B cell (primary cell): ENCODE data around the gene DLGAP5. TPM values are rescaled to one million over a fixed set of nuclear protein-coding genes. Genes with fewer than 3 reads are reported as not detected.

Source experiments
- ATAC-seq: fragments of 200-7000 bp; cut with Tn5 transposase; one replicate; pipeline ENCODE4 v1.10.0; 2021; ENCODE audit warnings: low read depth, mild to moderate bottlenecking, moderate number of reproducible peaks, moderate library complexity
- CTCF ChIA-PET: fragments of 350-600 bp; sonication (Branson Sonifier 250); formaldehyde crosslinking; loops from one replicate; lab custom pipeline; 2021; ENCODE audit warnings: antibody characterized with exemption, inconsistent platforms; lab: Charles Lee
- POLR2A ChIA-PET: fragments of 350-600 bp; sonication (Branson Sonifier 250); formaldehyde crosslinking; loops from one replicate; lab custom pipeline; 2021; ENCODE audit warnings: antibody characterized with exemption; lab: Charles Lee
- DNase-seq: peaks from one replicate; pipeline ENCODE4 v3.0.0; 2013
- H2AFZ ChIP-seq: 2 replicates; pipeline ENCODE4 v1.6.1; 2012; ENCODE audit warnings: mild to moderate bottlenecking, low read depth, low read length; ENCODE audit not compliant: insufficient read depth, poor library complexity, severe bottlenecking
- H3K27ac ChIP-seq, 2 donors: 1 replicate in 1 of 2; 2 replicates in 1 of 2; pipeline ENCODE4 v1.5.1; 2012 to 2013; ENCODE audit warnings: low read length in 2 of 2, mild to moderate bottlenecking in 2 of 2, moderate library complexity in 1 of 2
- H3K27me3 ChIP-seq, 4 experiments: fragments of 200-600 bp in 1 of 4; sonication (generic) in 1 of 4; replicated peaks in 1 of 4; 1 replicate in 2 of 4; 2 replicates in 2 of 4; pipeline versions ENCODE4 v1.6.1 to v1.7.0; 2013 to 2016; ENCODE audit warnings: low read length in 3 of 4, mild to moderate bottlenecking in 2 of 4, mixed read lengths in 1 of 4, moderate library complexity in 1 of 4; ENCODE audit not compliant: insufficient read depth in 4 of 4, control insufficient read depth in 3 of 4; ENCODE audit errors: control extremely low read depth in 1 of 4
- H3K36me3 ChIP-seq, 2 experiments: replicated peaks in 1 of 2; 1 replicate in 1 of 2; 2 replicates in 1 of 2; pipeline versions ENCODE4 v1.6.1 to v1.7.1; 2013; ENCODE audit warnings: low read length in 1 of 2; ENCODE audit not compliant: insufficient read depth in 2 of 2, control insufficient read depth in 1 of 2; ENCODE audit errors: control extremely low read depth in 1 of 2, extremely low read depth in 1 of 2
- H3K4me1 ChIP-seq, 2 donors: fragments of 200-600 bp in 1 of 2; sonication (generic) in 1 of 2; 1 replicate in 1 of 2; 2 replicates in 1 of 2; pipeline versions ENCODE4 v1.5.1 to v1.6.1; 2013 to 2017; ENCODE audit warnings: low read length in 2 of 2; ENCODE audit not compliant: control insufficient read depth in 2 of 2, insufficient read depth in 2 of 2
- H3K4me2 ChIP-seq: replicated peaks from 2 replicates; pipeline ENCODE3; 2012; ENCODE audit warnings: mild to moderate bottlenecking, low read depth, low read length; ENCODE audit not compliant: poor library complexity, severe bottlenecking
- H3K4me3 ChIP-seq, 5 experiments: fragments of 200-600 bp in 1 of 5; sonication (generic) in 1 of 5; 1 replicate in 3 of 5; 2 replicates in 2 of 5; pipeline versions ENCODE4 v1.5.1 to v1.7.0; 2011 to 2016; ENCODE audit warnings: low read length in 4 of 5, mild to moderate bottlenecking in 4 of 5, low read depth in 2 of 5, control low read depth in 1 of 5, moderate library complexity in 1 of 5; ENCODE audit not compliant: insufficient read depth in 1 of 5; ENCODE audit errors: control extremely low read depth in 1 of 5, extremely low read depth in 1 of 5
- H3K79me2 ChIP-seq: fragments of 200-600 bp; sonication (generic); one replicate; pipeline ENCODE4 v1.6.0; 2016; ENCODE audit warnings: low read length; ENCODE audit not compliant: control insufficient read depth, insufficient read depth
- H3K9ac ChIP-seq: fragments of 200-600 bp; sonication (generic); 2 replicates; pipeline ENCODE4 v1.6.1; 2017; ENCODE audit warnings: mild to moderate bottlenecking, low read length, moderate library complexity
- H3K9me3 ChIP-seq, 3 donors: one replicate each; pipeline versions ENCODE4 v1.6.1 to v1.7.1; 2013; ENCODE audit warnings: low read length in 2 of 3; ENCODE audit not compliant: control insufficient read depth in 2 of 3, insufficient read depth in 1 of 3; ENCODE audit errors: control extremely low read depth in 1 of 3
- H4K20me1 ChIP-seq: 2 replicates; pipeline ENCODE4 v1.6.0; 2012; ENCODE audit warnings: mild to moderate bottlenecking, low read length; ENCODE audit not compliant: insufficient read depth, control insufficient read depth, poor library complexity, severe bottlenecking
- H3K27ac Mint-ChIP-seq: one replicate; pipeline ENCODE4 v1.8.0; 2021; ENCODE audit warnings: mixed read lengths
- H3K27me3 Mint-ChIP-seq: one replicate; pipeline ENCODE4 v1.8.0; 2021; ENCODE audit warnings: mixed read lengths
- H3K4me1 Mint-ChIP-seq: one replicate; pipeline ENCODE4 v1.8.0; 2021; ENCODE audit warnings: mixed read lengths
- H3K4me3 Mint-ChIP-seq: one replicate; pipeline ENCODE4 v1.8.0; 2021; ENCODE audit warnings: mixed read lengths
- H3K9me3 Mint-ChIP-seq: one replicate; pipeline ENCODE4 v1.8.0; 2022; ENCODE audit warnings: mixed read lengths; ENCODE audit not compliant: insufficient read depth
- EZH2 ChIP-seq: IDR thresholded peaks from 2 replicates; pipeline ENCODE4 v1.6.1; 2012; ENCODE audit warnings: borderline replicate concordance, low read depth, mild to moderate bottlenecking, moderate library complexity, low read length; ENCODE audit not compliant: insufficient read depth, poor library complexity, severe bottlenecking
- WGBS: methylation state at CpG from one replicate; pipeline ENCODE4 v1.1.5; 2013; ENCODE audit warnings: missing lambda C conversion rate; ENCODE audit not compliant: insufficient coverage; 5-methylcytosine and 5-hydroxymethylcytosine counted together
- intact Hi-C: fragments of 100-400 bp; cut with micrococcal nuclease; formaldehyde crosslinking; loops from one replicate; pipeline ENCODE4 v1.10.0; 2022
- polyA plus RNA-seq: library from polyadenylated mRNA; depleted of rRNA; stranded (reverse); fragments of >200 nt; gene quantifications from 2 replicates; pipeline ENCODE4 v1.2.3, GENCODE V29; 2012
- total RNA-seq, 2 donors: library from RNA; stranded (reverse); fragments of 120-200 nt in 1 of 2; gene quantifications; 1 replicate in 1 of 2; 2 replicates in 1 of 2; pipeline versions ENCODE4 v1.2.3 to v1.2.4, GENCODE V29; 2013 to 2022
- TF ChIP-seq, protein P1 (sequence below): fragments of 200-600 bp; IDR thresholded peaks from one replicate; pipeline ENCODE4 v1.8.0; 2022; ENCODE audit warnings: antibody characterized with exemption, mild to moderate bottlenecking

The DLGAP5 gene
- total and polyA plus RNA-seq, 2 donors (not counting 1 experiment from before 2014, with no cell fraction given), result 0.12 TPM; not detected in 1

DNA sequence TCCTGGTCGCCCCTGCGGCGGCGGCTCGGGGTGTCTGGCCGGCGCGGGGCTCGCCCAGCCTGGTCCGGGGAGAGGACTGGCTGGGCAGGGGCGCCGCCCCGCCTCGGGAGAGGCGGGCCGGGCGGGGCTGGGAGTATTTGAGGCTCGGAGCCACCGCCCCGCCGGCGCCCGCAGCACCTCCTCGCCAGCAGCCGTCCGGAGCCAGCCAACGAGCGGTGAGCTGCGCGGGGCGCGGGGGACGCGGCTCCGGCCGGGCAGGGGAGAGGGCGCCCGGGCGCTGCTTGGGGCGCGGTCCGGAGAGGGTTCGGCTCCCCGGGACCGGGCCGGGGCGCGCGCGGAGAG lies 62.3 kb downstream of the DLGAP5 start, which contains the start of gene LGALS3:
Gene LGALS3 (plus strand): TSS at position 167 of the 342 bp plus-strand sequence. CDS start 8,122 bp downstream, outside the sequence.
- H3K4me2 ChIP-seq, result peak within 1 kb of the TSS; percentile 96
- CTCF ChIA-PET, result interaction anchor here (1.3 kb wide), 2 partner anchors 27 to 31 kb away, joined by 3 to 4 read pairs; no protein-coding TSS in a partner anchor
- peak within 1 kb of the TSS; percentile 76 for H2AFZ ChIP-seq
- Mint-ChIP-seq H3K27me3 (peaks cover 3% of the 10 kb centered on the region), H3K4me3 (peak within 1 kb of the TSS; percentile 89), H3K9me3 (no peaks in the 10 kb centered on the region), H3K4me1 (peaks cover 15% of the 10 kb centered on the region), H3K27ac (peak within 1 kb of the TSS; percentile 59)
- intact Hi-C loops, result loop anchor here (1.0 to 5.0 kb wide), 2 partner anchors 36 to 57 kb away; no protein-coding TSS in a partner anchor
- H4K20me1 ChIP-seq, result no peaks in the 10 kb centered on the region
- under 1% methylated on average over 50 of the region's 50 CpGs for WGBS
- POLR2A ChIA-PET, result interaction anchor here (0.6 kb wide), 1 partner anchor 39 kb away, joined by 8 read pairs; no protein-coding TSS in a partner anchor
- TF ChIP-seq EZH2, result no peak
- TF ChIP-seq, protein P1, sequence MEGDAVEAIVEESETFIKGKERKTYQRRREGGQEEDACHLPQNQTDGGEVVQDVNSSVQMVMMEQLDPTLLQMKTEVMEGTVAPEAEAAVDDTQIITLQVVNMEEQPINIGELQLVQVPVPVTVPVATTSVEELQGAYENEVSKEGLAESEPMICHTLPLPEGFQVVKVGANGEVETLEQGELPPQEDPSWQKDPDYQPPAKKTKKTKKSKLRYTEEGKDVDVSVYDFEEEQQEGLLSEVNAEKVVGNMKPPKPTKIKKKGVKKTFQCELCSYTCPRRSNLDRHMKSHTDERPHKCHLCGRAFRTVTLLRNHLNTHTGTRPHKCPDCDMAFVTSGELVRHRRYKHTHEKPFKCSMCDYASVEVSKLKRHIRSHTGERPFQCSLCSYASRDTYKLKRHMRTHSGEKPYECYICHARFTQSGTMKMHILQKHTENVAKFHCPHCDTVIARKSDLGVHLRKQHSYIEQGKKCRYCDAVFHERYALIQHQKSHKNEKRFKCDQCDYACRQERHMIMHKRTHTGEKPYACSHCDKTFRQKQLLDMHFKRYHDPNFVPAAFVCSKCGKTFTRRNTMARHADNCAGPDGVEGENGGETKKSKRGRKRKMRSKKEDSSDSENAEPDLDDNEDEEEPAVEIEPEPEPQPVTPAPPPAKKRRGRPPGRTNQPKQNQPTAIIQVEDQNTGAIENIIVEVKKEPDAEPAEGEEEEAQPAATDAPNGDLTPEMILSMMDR, result no peak
- no peaks in the 10 kb centered on the region for H3K79me2 ChIP-seq
- DNase-seq, result peak; percentile 56
- H3K27me3 ChIP-seq, result peaks cover 0 to 16% (median 3%) of the 10 kb centered on the region in 4 experiments
- H3K9me3 ChIP-seq, result peaks cover 0 to 3% (median 0%) of the 10 kb centered on the region in 3 donors
- no peaks in the 10 kb centered on the region for H3K36me3 ChIP-seq
- peaks cover 7 to 14% of the 10 kb centered on the region in 2 donors for H3K4me1 ChIP-seq
- H3K4me3 ChIP-seq, result peak within 1 kb of the TSS; percentile 36 to 73 (median 58)
- peak within 1 kb of the TSS; percentile 72 for H3K9ac ChIP-seq
- peak; percentile 60 for ATAC-seq
- H3K27ac ChIP-seq, result no peak within 1 kb of the TSS
